Endothelial cell of hepatic sinusoid (primary cell): ENCODE results near the gene SPOCD1.

Experiments used
- in situ Hi-C: cut with HindIII; loops from 2 replicates; pipeline ENCODE4 v1.10.0; 2017; ENCODE audit warnings: low sequenced_read_pairs

Gene SPOCD1

DNA sequence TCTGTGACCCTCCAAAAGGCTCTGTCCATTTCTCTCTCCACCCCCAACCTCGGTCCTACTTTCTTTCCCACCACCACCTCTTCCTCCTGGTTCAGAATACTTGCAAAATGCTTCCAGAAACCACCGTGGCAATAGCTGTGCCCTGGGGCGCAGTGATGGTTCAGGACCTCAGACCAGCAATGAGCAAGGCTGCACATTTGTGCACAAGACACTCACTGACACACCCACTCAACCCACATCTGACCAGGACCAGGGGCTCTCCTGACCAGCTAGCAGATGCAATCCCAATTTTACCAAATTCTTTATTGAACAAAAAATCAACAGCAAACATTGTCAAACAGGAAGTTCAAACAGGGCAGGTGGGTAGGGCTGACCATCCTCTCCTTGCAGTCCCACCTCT is 25.7 kb downstream of the SPOCD1 start:
- in situ Hi-C loops: loop anchor here (5.0 kb wide), 2 partner anchors 58 to 118 kb away; no protein-coding TSS in a partner anchor

DNA sequence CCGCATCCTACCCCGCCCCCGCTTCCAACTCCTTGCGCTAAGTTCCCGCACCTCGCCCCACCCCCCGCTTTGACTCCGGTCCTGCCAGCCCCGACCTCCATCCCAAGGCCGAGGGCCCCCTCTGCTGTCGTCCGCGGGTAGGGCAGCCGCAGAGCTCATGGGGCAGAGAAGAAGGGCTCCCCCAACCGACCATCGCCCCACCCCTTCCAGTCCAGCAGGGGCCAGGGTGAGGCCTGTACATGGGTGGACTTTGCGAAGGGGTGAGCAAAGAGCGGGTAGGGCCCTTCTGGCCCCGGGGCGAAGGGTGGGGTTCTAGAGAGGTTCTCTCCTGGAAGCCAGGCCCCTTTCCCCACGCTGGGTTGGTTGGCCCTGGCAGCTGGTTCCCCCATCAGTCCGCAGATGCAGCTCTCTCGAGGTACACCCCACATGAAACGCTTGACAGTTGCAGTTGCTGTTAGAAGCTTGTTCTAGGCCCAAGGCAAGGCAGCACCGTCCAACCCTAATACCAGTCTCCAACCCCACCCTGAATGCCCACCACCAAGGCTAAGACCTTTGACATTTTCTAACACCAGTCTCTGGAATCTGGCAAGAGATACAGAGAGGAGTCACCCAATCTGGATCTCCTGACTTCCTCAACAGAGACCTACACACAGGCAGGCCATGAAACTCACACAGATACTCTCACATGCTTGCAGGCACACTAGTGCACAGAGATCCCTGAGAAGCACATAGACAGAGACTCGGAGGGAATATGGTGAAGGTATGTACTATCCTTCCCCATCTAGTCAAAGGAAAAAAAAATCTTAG is 26.4 kb downstream of the SPOCD1 start:
- in situ Hi-C loops: loop anchor here (5.0 to 10.0 kb wide), 3 partner anchors 57 to 117 kb away; no protein-coding TSS in a partner anchor

DNA sequence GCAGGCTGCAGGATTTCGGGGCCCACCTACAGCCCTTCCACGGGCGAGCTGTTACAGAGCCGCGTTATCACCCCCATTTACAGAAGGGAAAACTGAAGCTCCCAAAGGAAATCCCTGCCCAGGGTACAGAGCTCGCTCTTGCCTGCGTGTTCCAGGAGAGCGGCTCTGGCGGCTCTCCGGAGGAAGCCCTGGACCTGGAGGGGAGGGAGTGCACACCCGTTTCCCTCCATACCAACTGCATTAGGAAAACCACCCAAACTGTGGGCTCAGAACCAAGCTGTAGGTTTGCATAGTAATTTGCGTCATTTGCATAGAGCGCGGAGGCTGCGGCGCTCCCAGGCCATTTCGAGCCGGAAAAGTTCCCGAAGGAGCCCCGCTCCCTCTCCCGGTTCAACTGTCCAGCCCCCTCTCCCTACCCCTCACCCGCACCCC is 27.0 kb downstream of the SPOCD1 start:
- in situ Hi-C loops: loop anchor here (10.0 kb wide), 1 partner anchor 74 kb away; no protein-coding TSS in a partner anchor

DNA sequence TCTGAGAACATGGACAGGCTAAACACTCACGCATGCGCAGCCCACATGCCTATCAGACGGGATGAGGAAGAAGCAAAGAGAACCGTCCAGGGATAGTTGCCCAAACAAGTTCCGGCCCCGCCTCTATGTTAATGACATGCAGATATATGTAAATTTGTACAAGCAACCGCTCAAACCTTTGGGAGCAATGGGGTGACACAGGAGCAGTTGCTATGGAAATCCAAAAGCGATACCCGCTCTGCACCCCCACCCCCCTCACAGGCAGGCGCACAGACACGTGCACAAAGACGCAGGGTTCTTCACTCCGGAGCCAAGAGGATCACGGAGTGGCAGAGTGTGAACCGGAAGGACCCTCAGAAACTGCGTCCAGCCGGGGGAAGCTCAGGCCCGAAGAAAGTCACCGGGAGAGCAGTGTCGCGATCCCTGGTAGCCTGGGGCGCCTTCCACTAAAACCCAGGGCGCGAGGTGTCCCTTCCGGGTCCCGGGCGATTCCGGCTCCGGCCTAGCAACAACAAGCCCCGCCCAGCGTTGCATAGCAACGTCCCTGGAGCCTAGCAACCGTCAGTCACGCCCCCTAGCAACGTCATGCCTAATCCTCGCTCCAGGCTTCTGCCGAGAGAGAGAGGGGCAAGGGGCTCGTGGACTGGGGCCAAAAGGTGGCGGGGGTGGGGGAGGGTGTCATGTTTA is 27.5 kb downstream of the SPOCD1 start:
- in situ Hi-C loops: loop anchor here (10.0 kb wide), 1 partner anchor 73 kb away; no protein-coding TSS in a partner anchor

DNA sequence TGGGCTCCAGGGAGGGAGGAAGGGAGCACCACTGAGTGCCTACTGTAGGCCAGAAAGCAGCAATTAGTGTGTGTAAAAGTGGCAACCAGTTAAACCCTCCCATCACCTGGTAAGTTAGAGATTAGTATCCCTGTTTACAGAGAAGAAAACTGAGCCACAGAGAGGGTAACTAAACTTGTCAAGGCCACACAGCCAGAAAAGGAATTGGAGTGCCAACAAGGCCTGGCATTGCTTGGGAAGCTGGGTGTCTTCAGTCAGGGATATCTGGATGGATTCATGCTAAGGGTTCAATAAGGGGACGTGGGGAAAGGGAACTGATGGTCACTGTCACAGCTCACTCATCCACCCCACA is 28.1 kb downstream of the SPOCD1 start:
- in situ Hi-C loops: loop anchor here (10.0 kb wide), 1 partner anchor 73 kb away; no protein-coding TSS in a partner anchor

DNA sequence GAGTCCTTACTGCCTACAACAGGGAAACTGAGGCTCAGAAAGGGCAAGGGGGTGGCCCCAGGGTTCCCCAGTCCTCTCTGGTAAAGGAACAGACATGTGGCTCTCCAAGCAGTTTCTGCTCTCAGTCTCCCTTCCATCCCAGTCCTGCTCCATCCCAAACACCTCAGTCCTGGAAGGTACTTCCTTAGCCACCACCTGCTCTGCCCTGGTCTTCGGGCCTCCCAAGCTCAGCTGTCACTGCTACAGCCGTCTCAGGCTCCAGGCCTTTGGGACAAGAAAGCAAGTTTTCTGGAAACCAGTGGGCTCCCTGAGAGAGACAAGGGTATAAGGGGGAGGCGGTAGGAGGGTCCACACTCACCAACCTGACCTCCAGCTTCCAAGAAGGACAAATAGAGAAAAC is 28.6 kb downstream of the SPOCD1 start:
- in situ Hi-C loops: loop anchor here (10.0 kb wide), 1 partner anchor 72 kb away; no protein-coding TSS in a partner anchor

DNA sequence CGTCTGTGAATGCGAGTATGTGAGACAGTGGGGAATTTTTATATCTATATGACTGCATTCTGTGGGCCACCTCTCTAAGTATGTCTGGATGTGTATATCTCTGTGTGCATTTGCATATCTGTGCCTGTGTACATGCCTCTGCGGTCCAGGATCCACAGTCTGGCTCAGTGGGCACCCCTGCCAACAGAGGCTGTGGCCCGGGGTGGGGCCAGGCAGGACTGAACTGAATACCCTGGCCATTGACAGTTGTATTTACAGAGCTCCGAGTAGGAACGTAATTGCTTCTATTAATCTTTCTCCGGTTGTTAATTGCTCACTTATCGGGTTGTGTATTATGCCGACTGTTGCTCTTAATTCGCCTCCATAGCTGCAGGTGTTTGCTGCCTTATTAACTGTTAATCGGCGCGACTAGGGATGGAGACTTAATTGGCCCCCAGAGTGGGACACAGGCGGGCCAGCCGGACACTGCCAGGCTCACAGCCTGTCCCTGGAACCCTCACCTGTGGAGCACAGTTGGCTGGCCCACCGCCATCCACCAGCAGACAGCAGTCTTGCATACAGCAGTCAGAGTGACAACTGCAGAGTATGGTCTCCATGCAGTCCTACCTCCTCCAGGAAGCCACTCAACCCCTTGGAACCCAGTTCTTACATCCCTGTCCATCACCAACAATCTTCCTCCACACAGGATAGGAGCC is 29.3 kb downstream of the SPOCD1 start:
- in situ Hi-C loops: loop anchor here (10.0 kb wide), 1 partner anchor 72 kb away; no protein-coding TSS in a partner anchor

DNA sequence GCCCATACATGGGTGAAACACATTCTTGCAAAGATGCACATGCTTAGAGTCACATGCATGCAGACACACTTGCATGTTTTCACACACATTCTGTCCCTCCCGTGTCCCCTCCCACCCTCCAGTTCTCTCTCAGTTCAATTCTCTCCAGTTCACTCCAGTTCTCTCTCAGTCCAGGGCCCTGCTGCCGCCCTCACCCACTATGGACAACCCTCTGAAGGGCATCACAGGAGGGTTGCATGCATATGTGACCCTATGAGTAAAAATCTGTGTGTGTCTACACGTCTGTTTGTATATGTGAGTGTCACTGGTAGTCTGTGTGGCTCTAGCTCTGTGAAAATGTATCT is 29.9 kb downstream of the SPOCD1 start:
- in situ Hi-C loops: loop anchor here (10.0 kb wide), 1 partner anchor 71 kb away; no protein-coding TSS in a partner anchor

DNA sequence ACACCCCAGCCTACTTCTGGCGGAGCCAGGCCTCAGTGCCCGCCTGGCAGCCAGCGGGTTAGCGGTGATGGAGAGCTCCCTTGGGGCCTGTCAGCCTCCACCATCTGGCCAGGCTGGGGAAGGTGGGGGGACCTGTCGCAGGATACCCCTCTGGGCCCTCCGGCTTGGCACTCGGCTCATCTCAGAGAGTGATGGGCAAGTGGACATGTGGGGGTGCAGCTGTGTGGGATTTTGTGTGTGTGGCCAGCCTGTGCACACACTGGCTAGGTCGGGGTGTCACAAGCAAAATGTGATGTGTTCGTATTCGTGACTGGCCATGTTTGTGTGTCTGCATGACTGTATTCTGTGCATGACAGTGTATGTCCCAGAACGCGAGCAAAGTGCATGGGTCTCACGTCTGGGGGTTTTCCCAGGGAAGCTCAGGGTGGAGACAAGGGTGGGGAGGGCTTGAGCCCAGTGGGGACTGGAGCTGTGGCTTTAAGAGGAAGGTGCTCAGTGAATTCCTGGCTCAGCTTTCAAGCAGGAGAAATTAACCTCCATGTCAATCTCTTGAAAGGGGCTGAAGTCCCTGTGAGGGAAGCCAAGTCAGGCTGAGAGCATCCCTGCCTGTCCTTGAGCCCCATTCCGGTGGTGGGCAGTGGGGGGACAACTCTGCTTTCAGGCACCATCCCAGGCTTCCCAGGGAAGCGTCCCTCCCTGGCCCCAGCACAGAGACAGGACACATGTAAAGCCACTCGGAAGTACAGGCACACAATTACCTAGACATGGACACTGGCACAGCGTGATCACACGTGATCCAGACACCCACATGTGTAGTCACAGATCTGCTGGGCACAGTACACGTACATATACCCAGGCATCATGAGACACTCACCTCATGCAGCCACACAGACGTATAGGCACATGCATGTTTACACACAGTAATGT is 30.5 kb downstream of the SPOCD1 start:
- in situ Hi-C loops: loop anchor here (10.0 kb wide), 1 partner anchor 70 kb away; no protein-coding TSS in a partner anchor

DNA sequence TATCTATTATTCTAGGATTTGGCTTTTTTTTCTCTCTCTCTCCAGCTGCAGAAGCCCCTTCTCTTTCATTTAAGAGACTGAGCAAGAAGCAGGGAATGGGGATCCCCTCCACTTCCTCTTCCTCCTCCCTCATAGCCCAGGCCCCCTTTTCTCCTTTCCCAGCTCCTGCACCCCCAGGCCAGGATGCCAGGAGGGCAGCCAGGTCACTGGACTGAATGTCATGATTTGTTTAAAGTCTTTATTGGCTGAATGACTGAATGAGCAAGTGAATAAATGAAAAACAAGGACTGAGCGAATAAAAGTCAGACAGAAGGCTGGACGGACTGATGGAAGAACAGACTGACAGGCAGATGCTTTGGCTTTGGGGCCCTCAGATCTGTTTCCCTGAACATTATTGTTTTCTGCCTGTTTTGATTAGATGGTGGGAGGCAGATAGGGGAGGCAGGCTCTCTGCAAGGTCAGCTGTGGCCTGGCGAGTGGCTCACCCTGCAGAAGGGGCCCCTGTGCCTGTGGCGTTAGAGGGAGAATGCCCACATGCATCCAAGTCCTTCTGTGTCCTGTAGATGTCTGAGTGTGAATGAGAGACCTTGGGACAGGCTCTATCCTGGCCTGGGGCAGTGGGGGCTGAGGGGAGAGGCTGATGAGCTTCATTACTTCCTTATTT is 31.3 kb downstream of the SPOCD1 start:
- in situ Hi-C loops: loop anchor here (10.0 kb wide), 1 partner anchor 70 kb away; no protein-coding TSS in a partner anchor

DNA sequence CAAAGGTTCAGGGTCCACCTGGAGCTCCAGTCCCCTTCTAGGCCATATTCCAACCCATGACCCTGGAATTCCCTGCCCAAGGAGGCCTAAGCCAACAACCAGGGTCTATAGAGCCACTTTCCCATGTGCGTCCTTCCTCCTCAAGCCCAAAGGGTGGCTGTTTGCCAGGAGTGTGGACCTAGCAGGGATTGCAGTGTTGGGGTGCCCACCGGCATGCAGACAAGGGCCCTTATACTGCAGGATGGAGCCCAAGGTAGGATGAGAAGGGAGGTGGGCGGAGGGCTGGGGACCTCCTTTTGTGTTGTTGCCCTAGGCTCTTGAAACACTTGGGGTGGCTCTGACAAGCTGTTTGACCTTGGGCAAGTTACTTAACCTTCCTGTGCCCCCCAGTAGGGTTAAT is 32.0 kb downstream of the SPOCD1 start:
- in situ Hi-C loops: loop anchor here (10.0 kb wide), 1 partner anchor 69 kb away; no protein-coding TSS in a partner anchor

DNA sequence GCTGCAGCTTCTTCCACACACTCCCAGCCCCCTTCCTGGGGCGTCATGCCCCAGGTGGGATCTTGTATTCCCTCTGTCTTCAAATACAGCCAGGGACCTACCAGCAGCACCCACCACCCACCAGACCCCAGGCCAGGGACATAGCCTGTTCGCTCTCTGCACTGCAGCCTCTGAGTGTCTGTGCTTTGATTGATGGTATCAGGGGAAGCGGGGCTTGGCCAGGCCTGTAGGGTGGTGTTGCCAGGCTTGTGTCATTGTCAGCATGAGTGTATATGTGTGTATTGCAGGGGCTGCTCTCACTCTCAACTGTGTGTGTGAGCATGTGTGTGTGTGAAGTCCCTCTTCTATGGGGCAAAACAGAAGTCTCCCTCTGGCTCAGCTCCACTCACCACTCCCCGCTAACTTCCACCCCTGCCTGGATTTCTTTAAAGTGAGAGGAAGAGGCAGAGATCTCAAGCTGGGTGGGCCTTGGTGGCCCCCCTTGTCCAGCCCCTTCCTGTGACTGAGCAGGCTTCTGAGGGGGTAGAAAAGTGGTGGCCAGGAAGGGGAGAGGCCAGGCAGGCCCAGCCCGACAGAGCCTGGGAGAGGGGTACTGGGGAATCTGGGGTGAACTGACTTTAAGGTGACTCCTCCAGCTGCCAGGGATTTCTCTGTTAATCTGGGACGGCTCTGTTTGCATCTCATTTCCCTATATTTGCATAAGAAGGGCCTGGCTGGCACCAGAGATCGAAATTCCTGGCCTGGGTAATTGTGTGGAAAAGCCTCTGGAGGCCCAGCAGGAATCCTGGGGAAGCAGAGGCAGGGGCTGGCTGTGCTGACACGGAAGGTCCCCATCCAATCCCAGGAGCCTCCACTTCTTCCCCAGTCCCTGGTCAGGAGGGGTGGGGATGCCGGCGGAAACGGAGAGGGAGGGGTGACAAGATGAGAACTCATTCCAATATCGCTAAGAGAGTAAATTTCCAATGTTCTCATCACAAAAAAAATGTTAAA is 33.1 kb downstream of the SPOCD1 start:
- in situ Hi-C loops: loop anchor here (10.0 kb wide), 1 partner anchor 68 kb away; no protein-coding TSS in a partner anchor

DNA sequence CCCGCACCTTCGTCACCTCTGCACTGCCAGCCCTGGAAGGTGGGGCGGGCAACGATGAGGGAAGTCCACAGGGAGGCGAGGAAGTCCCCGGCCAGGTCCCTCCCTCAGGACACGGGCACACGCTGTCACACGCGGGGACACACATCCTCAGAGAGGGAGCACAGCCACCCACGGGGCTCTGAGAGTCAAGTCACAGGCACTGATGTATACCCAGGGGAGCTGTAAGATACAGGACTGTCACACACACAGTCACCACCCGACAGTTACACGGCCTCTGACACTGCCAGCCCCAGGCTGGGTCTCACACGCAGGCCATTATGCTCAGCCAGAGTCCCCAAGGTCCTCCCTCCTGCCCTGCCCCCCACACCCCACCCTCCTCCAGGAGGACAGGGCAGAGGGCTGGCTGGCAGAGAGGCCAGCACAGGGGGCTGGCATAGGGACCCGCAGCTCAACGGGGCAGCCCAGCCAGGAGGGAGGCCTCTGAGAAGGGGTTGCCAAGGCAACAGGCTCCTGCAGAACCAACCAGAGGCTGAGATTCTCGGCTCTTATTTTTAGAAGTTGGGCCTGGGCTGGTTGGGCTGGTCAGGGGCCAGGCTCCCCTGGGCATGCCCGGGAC is 34.0 kb downstream of the SPOCD1 start:
- in situ Hi-C loops: loop anchor here (10.0 kb wide), 1 partner anchor 67 kb away; no protein-coding TSS in a partner anchor

DNA sequence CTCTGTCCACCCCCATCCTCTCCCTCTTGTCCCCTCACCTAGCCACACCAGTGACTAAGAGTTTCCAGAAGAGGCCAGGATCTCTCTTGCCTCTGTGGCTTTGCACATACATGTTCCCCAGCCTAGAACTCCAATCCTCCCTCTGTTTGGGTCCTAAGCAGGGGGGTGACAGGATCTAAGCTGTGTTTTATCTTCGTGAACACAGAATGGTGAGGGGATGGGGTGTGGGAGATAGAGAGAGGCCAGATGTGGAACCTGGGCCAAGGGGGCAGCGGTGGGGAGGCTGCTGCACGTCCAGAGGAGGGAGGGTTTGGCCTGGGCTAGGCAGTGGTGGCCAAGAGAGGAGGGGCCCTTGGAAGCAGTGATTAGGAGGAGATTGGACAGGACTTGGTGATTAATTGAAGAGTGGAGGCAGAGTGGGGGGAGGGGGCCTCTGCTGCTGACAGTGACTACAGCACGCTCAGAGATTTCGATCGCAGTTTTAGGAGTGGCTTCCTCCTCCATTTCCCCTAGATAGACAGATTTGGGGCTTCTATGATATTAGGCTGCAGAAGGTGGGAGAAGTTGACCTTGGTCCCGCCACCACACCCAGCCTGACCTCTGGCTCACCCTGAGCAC is 34.6 kb downstream of the SPOCD1 start:
- in situ Hi-C loops: loop anchor here (10.0 kb wide), 1 partner anchor 66 kb away; no protein-coding TSS in a partner anchor

DNA sequence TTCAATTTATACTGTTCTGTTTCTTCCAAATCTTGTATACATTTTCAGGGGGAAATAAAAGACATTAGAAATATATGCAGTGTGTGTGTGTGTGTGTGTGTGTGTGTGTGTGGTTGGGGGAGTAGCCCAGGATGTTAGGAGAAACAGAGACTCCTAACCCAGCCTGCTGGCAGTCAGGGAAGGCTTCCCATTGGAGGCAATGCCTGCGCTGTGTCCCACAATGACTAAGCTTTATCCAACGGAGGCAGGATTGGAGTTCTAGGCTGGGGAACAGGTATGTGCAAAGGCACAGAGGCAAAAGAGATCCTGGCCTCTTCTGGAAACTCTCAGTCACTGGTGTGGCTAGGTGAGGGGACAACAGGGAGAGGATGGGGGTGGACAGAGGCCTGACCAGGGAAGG is 35.2 kb downstream of the SPOCD1 start:
- in situ Hi-C loops: loop anchor here (10.0 kb wide), 1 partner anchor 66 kb away; no protein-coding TSS in a partner anchor

DNA sequence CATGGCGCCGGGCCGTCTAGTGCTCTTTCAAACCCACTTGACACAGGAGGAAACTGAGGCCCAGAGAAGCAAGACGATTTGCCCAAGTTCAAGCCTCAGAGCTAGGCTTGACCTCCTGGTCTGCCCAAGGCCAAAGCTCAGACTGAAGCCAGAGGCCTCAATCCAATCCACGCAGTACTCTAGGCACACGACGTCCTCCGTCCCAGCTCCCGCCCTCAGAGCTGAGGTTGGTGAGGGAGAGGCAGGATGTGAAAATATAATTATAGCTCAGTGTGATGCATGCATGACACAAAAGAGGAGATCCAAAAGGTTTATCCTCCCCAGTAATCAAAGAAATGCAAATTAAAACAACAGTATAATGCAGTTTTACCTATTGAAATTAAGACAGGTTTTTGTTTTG is 36.1 kb downstream of the SPOCD1 start:
- in situ Hi-C loops: loop anchor here (10.0 kb wide), 1 partner anchor 65 kb away; no protein-coding TSS in a partner anchor
